A549 (cell line): ENCODE results near the gene C12orf75. TPM values are rescaled to one million over a fixed set of nuclear protein-coding genes. Genes with fewer than 3 reads are reported as not detected.

Experiments
- ATAC-seq, 2 experiments: fragments of 200-7000 bp in 1 of 2; fragments of >200 bp in 1 of 2; cut with Nextera tagmentation in 1 of 2; cut with Tn5 transposase in 1 of 2; 3 replicates each; pipeline versions ENCODE4 v1.8.0 to v1.9.1; 2018 to 2020; ENCODE audit warnings: mild to moderate bottlenecking in 1 of 2, moderate library complexity in 1 of 2
- CTCF ChIA-PET: fragments of 300-600 bp; sonication (Branson Sonifier 250); formaldehyde crosslinking; extraction: SDS; loops from one replicate; lab custom pipeline; 2021; ENCODE audit warnings: antibody characterized with exemption, inconsistent platforms; lab: Yijun Ruan, JAX
- POLR2A ChIA-PET: fragments of 350-600 bp; formaldehyde crosslinking; extraction: SDS; loops from one replicate; lab custom pipeline; 2021; ENCODE audit warnings: antibody characterized with exemption, inconsistent platforms; lab: Yijun Ruan, JAX
- DNase-seq, 2 experiments: peaks; one replicate each; pipeline versions ENCODE4 v3.0.0 to v3.0.0-alpha.2; 2011 to 2016; ENCODE audit warnings: low read depth in 1 of 2, low spot score in 1 of 2
- FAIRE-seq: peaks from 2 replicates; lab custom pipeline; 2011; peaks lifted over from hg19 to GRCh38; lab: Jason Lieb, UNC
- H3K27ac ChIP-seq, 2 experiments: fragments of >200 bp; sonication (Bioruptor Twin); formaldehyde crosslinking; 3 replicates each; pipeline ENCODE4 v1.5.1; 2016 to 2017
- H3K4me1 ChIP-seq: fragments of >200 bp; sonication (Bioruptor Twin); formaldehyde crosslinking; 3 replicates; pipeline ENCODE4 v1.6.1; 2016
- H3K4me2 ChIP-seq: fragments of >200 bp; sonication (Bioruptor Twin); formaldehyde crosslinking; 3 replicates; pipeline ENCODE4 v1.6.1; 2016
- H3K4me3 ChIP-seq: fragments of >200 bp; sonication (Bioruptor Twin); formaldehyde crosslinking; 3 replicates; pipeline ENCODE4 v1.5.1; 2016
- H3K9me3 ChIP-seq: fragments of >200 bp; sonication (Bioruptor Twin); formaldehyde crosslinking; 3 replicates; pipeline ENCODE4 v1.6.1; 2016
- BHLHE40 ChIP-seq: IDR thresholded peaks from 2 replicates; pipeline ENCODE4 v1.6.1; 2012; ENCODE audit warnings: low read depth, low read length, inconsistent platforms
- CHD2 ChIP-seq: fragments of 150-350 bp; IDR thresholded peaks from 2 replicates; pipeline ENCODE4 v1.6.1; 2014; ENCODE audit warnings: low read length; ENCODE audit not compliant: partially characterized antibody
- CTCF ChIP-seq: fragments of >200 bp; sonication (Bioruptor Twin); formaldehyde crosslinking; IDR thresholded peaks from 3 replicates; pipeline ENCODE4 v1.5.1; 2016
- ESRRA ChIP-seq: fragments of 150-350 bp; IDR thresholded peaks from 2 replicates; pipeline ENCODE4 v1.6.1; 2014; ENCODE audit warnings: mild to moderate bottlenecking, low read length, borderline replicate concordance
- FOSB ChIP-seq: fragments of 250-450 bp; sonication (Bioruptor Pico); IDR thresholded peaks from 2 replicates; pipeline ENCODE4 v1.5.0; 2020; ENCODE audit warnings: mild to moderate bottlenecking, moderate library complexity
- FOSL2 ChIP-seq, 2 experiments: fragments of 450-650 bp in 1 of 2; fragments of >200 bp in 1 of 2; sonication (Bioruptor Twin) in 1 of 2; formaldehyde crosslinking; IDR thresholded peaks; 2 replicates each; pipeline versions ENCODE4 v1.5.0 to v1.6.1; 2016 to 2020; ENCODE audit warnings: mild to moderate bottlenecking in 1 of 2, moderate library complexity in 1 of 2
- HDAC2 ChIP-seq: fragments of 200-600 bp; sonication (generic); IDR thresholded peaks from 2 replicates; pipeline ENCODE4 v1.6.1; 2016
- HES2 ChIP-seq: fragments of >200 bp; sonication (Bioruptor Twin); formaldehyde crosslinking; IDR thresholded peaks from 2 replicates; pipeline ENCODE4 v1.6.1; 2016
- HOXA7 ChIP-seq: fragments of 250-450 bp; sonication (Bioruptor Pico); IDR thresholded peaks from 2 replicates; pipeline ENCODE4 v1.5.0; 2020; ENCODE audit warnings: mild to moderate bottlenecking, moderate library complexity
- HOXB13 ChIP-seq: fragments of 250-450 bp; sonication (Bioruptor Pico); IDR thresholded peaks from 2 replicates; pipeline ENCODE4 v1.5.0; 2020; ENCODE audit warnings: low read depth, mild to moderate bottlenecking, moderate library complexity
- HOXB5 ChIP-seq: fragments of 250-450 bp; sonication (Bioruptor Pico); IDR thresholded peaks from 2 replicates; pipeline ENCODE4 v1.5.0; 2020; ENCODE audit warnings: mild to moderate bottlenecking, moderate library complexity
- JUN ChIP-seq, 2 experiments: fragments of >200 bp; sonication (Bioruptor Twin); formaldehyde crosslinking; IDR thresholded peaks; 2 replicates in 1 of 2; 3 replicates in 1 of 2; pipeline ENCODE4 v1.6.1; 2016 to 2017
- MAX ChIP-seq: IDR thresholded peaks from 2 replicates; pipeline ENCODE4 v1.6.1; 2012
- MAZ ChIP-seq: fragments of 150-350 bp; IDR thresholded peaks from 2 replicates; pipeline ENCODE4 v1.6.1; 2014; ENCODE audit warnings: antibody characterized with exemption, low read depth, low read length, borderline replicate concordance
- MYC ChIP-seq: IDR thresholded peaks from 2 replicates; pipeline ENCODE4 v1.6.1; 2012; ENCODE audit warnings: mild to moderate bottlenecking, inconsistent platforms, low read length, improper control_type of control experiment, borderline replicate concordance
- NFE2L2 ChIP-seq: fragments of 150-350 bp; conservative IDR thresholded peaks from 2 replicates; pipeline ENCODE4 v1.6.1; 2014; ENCODE audit warnings: low read length
- NR3C1 ChIP-seq: fragments of >200 bp; sonication (Bioruptor Twin); formaldehyde crosslinking; IDR thresholded peaks from 3 replicates; pipeline ENCODE4 v1.6.1; 2017
- RAD21 ChIP-seq, 2 experiments: fragments of >200 bp in 1 of 2; sonication (Bioruptor Twin) in 1 of 2; formaldehyde crosslinking in 1 of 2; IDR thresholded peaks in 1 of 2; conservative IDR thresholded peaks in 1 of 2; 2 replicates in 1 of 2; 3 replicates in 1 of 2; pipeline ENCODE4 v1.6.1; 2012 to 2018; ENCODE audit warnings: inconsistent platforms in 1 of 2
- RCOR1 ChIP-seq: fragments of 150-350 bp; IDR thresholded peaks from 2 replicates; pipeline ENCODE4 v1.6.1; 2014; ENCODE audit warnings: antibody characterized with exemption, low read length, low read depth
- RFX5 ChIP-seq: fragments of 450-650 bp; IDR thresholded peaks from 2 replicates; pipeline ENCODE4 v1.7.1; 2014; ENCODE audit warnings: antibody characterized with exemption, mild to moderate bottlenecking, moderate library complexity
- SMC3 ChIP-seq: fragments of >200 bp; sonication (Bioruptor Twin); formaldehyde crosslinking; IDR thresholded peaks from 3 replicates; pipeline ENCODE4 v1.6.1; 2018; ENCODE audit warnings: inconsistent platforms
- SREBF2 ChIP-seq: fragments of 450-650 bp; IDR thresholded peaks from 2 replicates; pipeline ENCODE4 v1.6.1; 2014; ENCODE audit warnings: mild to moderate bottlenecking, moderate library complexity
- TFCP2L1 ChIP-seq: fragments of 250-450 bp; sonication (Bioruptor Pico); IDR thresholded peaks from 2 replicates; pipeline ENCODE4 v1.5.0; 2021; ENCODE audit warnings: mild to moderate bottlenecking
- ZNF302 ChIP-seq: fragments of 250-450 bp; sonication (Bioruptor Pico); IDR thresholded peaks from 2 replicates; pipeline ENCODE4 v1.9.0; 2021; ENCODE audit warnings: inconsistent platforms, mild to moderate bottlenecking, moderate library complexity
- WGBS: methylation state at CpG from one replicate; pipeline ENCODE4 v1.1.6; 2017; ENCODE audit errors: missing lambda C conversion rate; 5-methylcytosine and 5-hydroxymethylcytosine counted together
- polyA plus RNA-seq, 4 experiments: library from polyadenylated mRNA; depleted of rRNA in 3 of 4; stranded (reverse); fragments of >200 nt; fragmentation: RNase III in 1 of 4; extraction: RNeasy Plus Mini Kit Qiagen cat#74134 plus additional on column Dnase treatment in 1 of 4; gene quantifications; 2 replicates in 3 of 4; 3 replicates in 1 of 4; pipeline ENCODE4 v1.2.3, GENCODE V29; 2011 to 2017

Gene C12orf75
- polyA plus RNA-seq, 2 of the 4 experiments (the other 2 are of a cell fraction) = 210 to 298 TPM

- TF ChIP-seq CTCF (no peak), NFE2L2 (no peak), ESRRA (no peak), BHLHE40 (no peak)
These were observed 29.4 kb downstream of the C12orf75 start (continued) for GRCh38 chr12:105359856-105360255.

- ChIA-PET CTCF (interaction anchor here (0.9 to 1.7 kb wide), 4 partner anchors 13 to 24 kb away, joined by 3 to 6 read pairs (median 4); no protein-coding TSS in a partner anchor), POLR2A (no interaction called here)
- H3K4me3 ChIP-seq = no peak overlapping the region
- no peak for DNase-seq
- 85% methylated on average over 3 of the region's 3 CpGs for WGBS
- TF ChIP-seq SMC3 (no peak), ESRRA (no peak), FOSB (no peak), MAZ (no peak), CHD2 (no peak), FOSL2 (IDR thresholded peaks at IDR 0.05) (no peak), FOSL2 (CRISPR knock-in tag; IDR thresholded peaks at IDR 0.05) (no peak), HOXB13 (CRISPR knock-in tag) (no peak), MYC (no peak), JUN (IDR thresholded peaks at IDR 0.05) (no peak), NR3C1 (no peak), TFCP2L1 (CRISPR knock-in tag) (no peak), HDAC2 (no peak), MAX (no peak), RAD21 (conservative IDR thresholded peaks at IDR 0.05 in 1 of 2, IDR thresholded peaks at IDR 0.05 in 1 of 2) (no peak), ZNF302 (CRISPR knock-in tag) (no peak), HOXA7 (CRISPR knock-in tag) (no peak)
- TF ChIP-seq, all 56 proteins: peak for 0
- Histone ChIP-seq H3K9me3 (no peaks in the 10 kb centered on the region), H3K27ac (no peak overlapping the region), H3K4me2 (no peak overlapping the region), H3K4me1 (peaks cover 7% of the 10 kb centered on the region; the same call in 2 of the 3 replicates)
- no peak for ATAC-seq
- FAIRE-seq = no peak
These were observed 33.4 kb downstream of the C12orf75 start for GRCh38 chr12:105363890-105364289.

- H3K27ac ChIP-seq = no peak overlapping the region
- H3K4me2 ChIP-seq = no peak overlapping the region
- no peak for TF ChIP-seq HES2
- no peak for TF ChIP-seq ZNF302 (CRISPR knock-in tag)
- TF ChIP-seq HOXB5 (CRISPR knock-in tag) = no peak
- TF ChIP-seq HDAC2 = no peak
- no peak for TF ChIP-seq HOXA7 (CRISPR knock-in tag)
- TF ChIP-seq RCOR1 = no peak
- no peak for TF ChIP-seq SREBF2
- TF ChIP-seq HOXB13 (CRISPR knock-in tag) = no peak
- no peak for TF ChIP-seq RFX5
- TF ChIP-seq, all 56 proteins: peak for 0
- WGBS = 86% methylated on average over 3 of the region's 3 CpGs
- FAIRE-seq (no peak), ATAC-seq (no peak), DNase-seq (no peak)
- Histone ChIP-seq H3K4me3 (no peak overlapping the region), H3K9me3 (no peaks in the 10 kb centered on the region), H3K4me1 (no peaks in the 10 kb centered on the region)
- CTCF ChIA-PET = interaction anchor here (1.5 to 1.7 kb wide), 3 partner anchors 12 to 18 kb away, joined by 3 to 6 read pairs (median 3); no protein-coding TSS in a partner anchor
- POLR2A ChIA-PET = no interaction called here
These were observed 34.7 kb downstream of the C12orf75 start for GRCh38 chr12:105365231-105365630.
